Esophagus muscularis mucosa (tissue), 3 donors: ENCODE results near the gene SYNJ1.

Experiments used
- CTCF ChIP-seq, 3 experiments: fragments of 200-600 bp in 2 of 3; fragments of 450-650 bp in 1 of 3; sonication (generic) in 2 of 3; IDR thresholded peaks; one replicate each; pipeline ENCODE4 v1.5.1; 2017 to 2019; ENCODE audit warnings: antibody characterized with exemption in 3 of 3, mild to moderate bottlenecking in 2 of 3, moderate library complexity in 1 of 3
- POLR2A ChIP-seq: fragments of 450-650 bp; IDR thresholded peaks from one replicate; pipeline ENCODE4 v1.6.1; 2017; ENCODE audit warnings: antibody characterized with exemption, moderate library complexity, mild to moderate bottlenecking, low read depth

GRCh38 chr21:32687643-32688345, 40.0 kb downstream of the SYNJ1 start:
- TF ChIP-seq CTCF (IDR thresholded peaks at IDR 0.05) (no peak), POLR2A (no peak)
